GM12878 (cell line): ENCODE data around the gene MYH9. TPM values are rescaled to one million over a fixed set of nuclear protein-coding genes. Genes with fewer than 3 reads are reported as not detected.
"Not testable (repeated sequence)": the region's sequence is repeated elsewhere in the genome, so short reads cannot be mapped to it uniquely, and the experiment has no call there.

ENCODE experiments used
- ATAC-seq: fragments of 200-7000 bp; cut with Tn5 transposase; 3 replicates; pipeline ENCODE4 v1.9.1; 2020; ENCODE audit warnings: mild to moderate bottlenecking, moderate library complexity
- BruUV-seq: library from RNA; stranded (reverse); fragments of 400-500 nt; replicated peaks from 2 replicates; lab custom pipeline; 2021; lab: Mats Ljungman, UMichigan
- CTCF ChIA-PET: fragments of 300-600 bp; sonication (Branson Sonifier 250); formaldehyde crosslinking; extraction: SDS; loops from one replicate; lab custom pipeline; 2021; ENCODE audit warnings: inconsistent platforms; lab: Yijun Ruan, JAX
- POLR2A ChIA-PET: fragments of 350-600 bp; formaldehyde crosslinking; extraction: SDS; loops from one replicate; lab custom pipeline; 2021; ENCODE audit warnings: inconsistent platforms; lab: Charles Lee
- RAD21 ChIA-PET: fragments of 300-600 bp; sonication (Branson Sonifier 250); formaldehyde crosslinking; loops from one replicate; lab custom pipeline; 2023; ENCODE audit warnings: antibody characterized with exemption; ENCODE audit not compliant: unreplicated experiment; lab: Charles Lee
- SMC1A ChIA-PET: fragments of 300-600 bp; sonication (Branson Sonifier 250); formaldehyde crosslinking; loops from one replicate; lab custom pipeline; 2023; ENCODE audit not compliant: unreplicated experiment, uncharacterized antibody; lab: Charles Lee
- DNase-seq: peaks from one replicate; pipeline ENCODE4 v3.0.0-alpha.2; 2011; ENCODE audit warnings: low read depth, low spot score
- FAIRE-seq: peaks from 3 replicates; lab custom pipeline; 2011; peaks lifted over from hg19 to GRCh38; lab: Jason Lieb, UNC
- H2AFZ ChIP-seq: 2 replicates; pipeline ENCODE4 v1.6.0; 2011; ENCODE audit warnings: low read depth, low read length, control low read depth; ENCODE audit not compliant: control insufficient read depth
- H3K27ac ChIP-seq: 2 replicates; pipeline ENCODE4 v1.5.1; 2011; ENCODE audit warnings: control low read depth; ENCODE audit not compliant: control insufficient read depth, insufficient read depth
- H3K27me3 ChIP-seq, 2 experiments: replicated peaks in 1 of 2; 2 replicates each; pipeline versions ENCODE4 v1.6.0 to v1.6.1; 2011; ENCODE audit warnings: low read length in 1 of 2; ENCODE audit not compliant: control insufficient read depth in 2 of 2, insufficient read depth in 2 of 2
- H3K36me3 ChIP-seq, 2 experiments: 2 replicates each; pipeline ENCODE4 v1.5.1; 2011; ENCODE audit warnings: low read length in 1 of 2; ENCODE audit not compliant: control insufficient read depth in 2 of 2, insufficient read depth in 2 of 2
- H3K4me1 ChIP-seq: 2 replicates; pipeline ENCODE4 v1.6.1; 2011; ENCODE audit warnings: mild to moderate bottlenecking, low read length, moderate library complexity, mixed read lengths; ENCODE audit not compliant: control insufficient read depth, insufficient read depth
- H3K4me2 ChIP-seq: 2 replicates; pipeline ENCODE4 v1.6.0; 2011; ENCODE audit warnings: control low read depth; ENCODE audit not compliant: control insufficient read depth, insufficient read depth
- H3K4me3 ChIP-seq: fragments of 200-600 bp; sonication (generic); 2 replicates; pipeline ENCODE4 v1.5.1; 2016
- H3K79me2 ChIP-seq: 2 replicates; pipeline ENCODE4 v1.6.0; 2011; ENCODE audit warnings: low read length; ENCODE audit not compliant: control insufficient read depth, insufficient read depth
- H3K9ac ChIP-seq: 2 replicates; pipeline ENCODE4 v1.8.0; 2011; ENCODE audit warnings: low read length, control low read depth, mixed read lengths; ENCODE audit not compliant: control insufficient read depth, insufficient read depth
- H3K9me3 ChIP-seq: replicated peaks from 3 replicates; pipeline ENCODE4 v1.5.1; 2011; ENCODE audit warnings: mild to moderate bottlenecking, low read length; ENCODE audit not compliant: control insufficient read depth, insufficient read depth
- H4K20me1 ChIP-seq: 2 replicates; pipeline ENCODE4 v1.6.0; 2011; ENCODE audit not compliant: control insufficient read depth, insufficient read depth
- NFYB ChIP-seq: IDR thresholded peaks from 2 replicates; pipeline ENCODE4 v1.6.1; 2011; ENCODE audit warnings: low read depth, mild to moderate bottlenecking, low read length, improper control_type of control experiment, moderate library complexity; ENCODE audit not compliant: insufficient read depth
- NR2F1 ChIP-seq: fragments of 450-650 bp; conservative IDR thresholded peaks from 2 replicates; pipeline ENCODE4 v1.6.1; 2017; ENCODE audit warnings: mild to moderate bottlenecking
- SMAD1 ChIP-seq: fragments of 450-650 bp; IDR thresholded peaks from 2 replicates; pipeline ENCODE4 v1.6.1; 2018; ENCODE audit warnings: mild to moderate bottlenecking, low read depth; ENCODE audit not compliant: partially characterized antibody
- WGBS: methylation state at CpG from one replicate; pipeline ENCODE4 v1.1.6; 2016; ENCODE audit warnings: low lambda C conversion rate; ENCODE audit not compliant: insufficient replicate concordance, insufficient coverage; ENCODE audit errors: missing lambda C conversion rate; 5-methylcytosine and 5-hydroxymethylcytosine counted together
- in situ Hi-C: fragments of 300-500 bp; cut with MboI; formaldehyde crosslinking; loops from 9 replicates; pipeline ENCODE4 v1.14.3; 2018; ENCODE audit warnings: mixed read lengths
- intact Hi-C: fragments of 100-400 bp; cut with micrococcal nuclease; formaldehyde crosslinking; loops from one replicate; pipeline ENCODE4 v1.14.2; 2022; ENCODE audit not compliant: unreplicated experiment
- polyA plus RNA-seq, 11 experiments: library from polyadenylated mRNA; depleted of rRNA in 4 of 11; unstranded in 6 of 11; stranded (reverse) in 5 of 11; fragments of >200 nt; fragmentation: Nextera tagmentation in 4 of 11; fragmentation: Illumina TruSeq in 1 of 11; extraction: Ambion mirVana in 4 of 11; extraction: Trizol in 1 of 11; gene quantifications; 1 replicate in 1 of 11; 2 replicates in 10 of 11; pipeline versions ENCODE4 v1.2.1 to v1.2.3, GENCODE V29; 2011 to 2016; ENCODE audit warnings: inconsistent platforms in 2 of 11, missing spikeins in 2 of 11, low read depth in 1 of 11
- total RNA-seq, 4 experiments: library from RNA; depleted of rRNA in 3 of 4; stranded (reverse); fragments of >200 nt in 3 of 4; fragmentation: Illumina TruSeq in 1 of 4; extraction: Trizol in 1 of 4; gene quantifications; 2 replicates each; pipeline versions ENCODE4 v1.2.1 to v1.2.3, GENCODE V29; 2013 to 2021
- TF ChIP-seq, protein P1 (sequence below): IDR thresholded peaks from 2 replicates; pipeline ENCODE4 v1.6.1; 2011; ENCODE audit warnings: borderline replicate concordance, low read depth, mild to moderate bottlenecking, moderate library complexity, low read length; ENCODE audit not compliant: insufficient read depth, poor library complexity, severe bottlenecking

MYH9 gene
- total and polyA plus RNA-seq, 10 of the 15 experiments (the other 5 are each of a cell fraction or from before 2014, with no cell fraction given): 5.1 to 525 (median 145) TPM

DNA sequence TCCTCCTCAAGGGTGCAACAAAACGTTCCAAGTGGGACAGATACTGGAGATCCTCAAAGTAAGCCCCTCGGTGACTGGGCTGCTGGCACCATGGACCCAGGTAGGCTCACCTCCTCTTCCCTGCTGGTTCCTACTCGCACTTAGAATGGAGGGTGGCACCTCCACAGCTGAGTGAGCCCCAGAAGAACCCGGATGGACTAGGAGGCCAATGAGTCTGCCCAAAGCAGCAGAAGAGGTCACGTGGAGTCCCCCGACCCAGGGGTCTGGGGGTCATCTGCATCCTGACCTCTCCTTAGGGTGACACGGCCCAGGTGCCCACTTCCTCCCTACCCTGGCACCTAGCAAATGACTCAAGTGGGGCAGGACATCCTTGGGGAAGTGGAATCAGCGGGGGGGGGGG lies 130.5 kb downstream of the MYH9 start:
- Histone ChIP-seq H3K4me1 (peaks cover 28% of the 10 kb centered on the region), H3K79me2 (peaks cover 23% of the 10 kb centered on the region), H3K36me3 (peaks cover 0 to 18% of the 10 kb centered on the region in 2 experiments; a peak in 3 of 4 replicates), H3K4me2 (no peak overlapping the region), H3K4me3 (no peak overlapping the region), H3K9me3 (no peaks in the 10 kb centered on the region), H4K20me1 (no peaks in the 10 kb centered on the region), H2AFZ (no peak overlapping the region), H3K27ac (no peak overlapping the region), H3K27me3 (no peaks in the 10 kb centered on the region), H3K9ac (no peak overlapping the region)
- no TSS peak for BruUV-seq
- POLR2A ChIA-PET: interaction anchor here (1.5 kb wide), 1 partner anchor 17 kb away, joined by 5 read pairs; no protein-coding TSS in a partner anchor
- 62% methylated on average over 8 of the region's 8 CpGs for WGBS
- intact Hi-C loops (no loop called here), in situ Hi-C loops (no loop called here)
- DNase-seq: no peak
- ATAC-seq: no peak
- RAD21 ChIA-PET: interaction anchor here (12.0 kb wide), 1 partner anchor 18 kb away, joined by 100 read pairs; the partner anchor contains the start of gene APOL2
- no peak for TF ChIP-seq NFYB
- TF ChIP-seq NR2F1: 0 out of 2 replicates have a peak, but pooled peaks have one; percentile 26
- SMC1A ChIA-PET: no interaction called here
- no peak for FAIRE-seq
- CTCF ChIA-PET: interaction anchor here (1.0 to 13.2 kb wide), 3 partner anchors 18 to 229 kb away, joined by 4 to 153 read pairs (median 5); partner anchors contain the start of gene APOL2

DNA sequence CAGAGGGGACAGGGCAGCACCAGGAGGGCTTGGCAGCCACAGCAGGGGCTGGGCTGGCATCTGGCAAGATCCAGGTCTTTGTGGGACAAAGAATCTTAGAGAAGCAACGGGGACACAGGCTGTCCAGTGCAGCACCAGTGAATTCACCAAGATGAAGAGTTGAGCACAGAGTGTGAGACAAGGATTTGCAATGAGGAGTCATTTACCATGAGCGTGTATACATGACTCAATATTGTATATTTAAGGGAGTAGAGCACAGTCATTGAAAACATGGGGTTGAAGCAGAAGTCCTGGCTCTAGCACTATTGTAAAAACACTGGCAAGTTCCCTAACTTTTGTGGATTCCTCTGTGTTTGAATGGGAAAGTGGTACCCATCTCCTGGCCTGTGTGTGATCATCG lies 131.3 kb downstream of the MYH9 start:
- Histone ChIP-seq H4K20me1 (no peaks in the 10 kb centered on the region), H3K79me2 (peaks cover 23% of the 10 kb centered on the region), H3K4me1 (peaks cover 36% of the 10 kb centered on the region), H3K9me3 (no peaks in the 10 kb centered on the region), H2AFZ (no peak overlapping the region), H3K4me2 (no peak overlapping the region; the same call in 1 of the 2 replicates), H3K9ac (no peak overlapping the region), H3K4me3 (peak overlapping the region; percentile 48; the same call in 1 of the 2 replicates), H3K27ac (no peak overlapping the region), H3K36me3 (peaks cover 0 to 16% of the 10 kb centered on the region in 2 experiments; a peak in 3 of 4 replicates), H3K27me3 (no peaks in the 10 kb centered on the region)
- no peak for TF ChIP-seq SMAD1
- TF ChIP-seq, protein P1, sequence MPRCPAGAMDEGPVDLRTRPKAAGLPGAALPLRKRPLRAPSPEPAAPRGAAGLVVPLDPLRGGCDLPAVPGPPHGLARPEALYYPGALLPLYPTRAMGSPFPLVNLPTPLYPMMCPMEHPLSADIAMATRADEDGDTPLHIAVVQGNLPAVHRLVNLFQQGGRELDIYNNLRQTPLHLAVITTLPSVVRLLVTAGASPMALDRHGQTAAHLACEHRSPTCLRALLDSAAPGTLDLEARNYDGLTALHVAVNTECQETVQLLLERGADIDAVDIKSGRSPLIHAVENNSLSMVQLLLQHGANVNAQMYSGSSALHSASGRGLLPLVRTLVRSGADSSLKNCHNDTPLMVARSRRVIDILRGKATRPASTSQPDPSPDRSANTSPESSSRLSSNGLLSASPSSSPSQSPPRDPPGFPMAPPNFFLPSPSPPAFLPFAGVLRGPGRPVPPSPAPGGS: peak; percentile 55
- ChIA-PET RAD21 (interaction anchor here (12.0 kb wide), 1 partner anchor 18 kb away, joined by 100 read pairs; the partner anchor contains the start of gene APOL2), CTCF (interaction anchor here (1.0 to 13.2 kb wide), 3 partner anchors 17 to 230 kb away, joined by 4 to 153 read pairs (median 5); partner anchors contain the start of gene APOL2), SMC1A (interaction anchor here (9.8 kb wide), 1 partner anchor 19 kb away, joined by 165 read pairs; the partner anchor contains the start of gene APOL2), POLR2A (interaction anchor here (1.5 kb wide), 1 partner anchor 17 kb away, joined by 5 read pairs; no protein-coding TSS in a partner anchor)
- DNase-seq (no peak), FAIRE-seq (no peak), ATAC-seq (no peak)
- in situ Hi-C loops (no loop called here), intact Hi-C loops (no loop called here)
- no TSS peak for BruUV-seq
- WGBS: 100% methylated on average over 3 of the region's 3 CpGs

DNA sequence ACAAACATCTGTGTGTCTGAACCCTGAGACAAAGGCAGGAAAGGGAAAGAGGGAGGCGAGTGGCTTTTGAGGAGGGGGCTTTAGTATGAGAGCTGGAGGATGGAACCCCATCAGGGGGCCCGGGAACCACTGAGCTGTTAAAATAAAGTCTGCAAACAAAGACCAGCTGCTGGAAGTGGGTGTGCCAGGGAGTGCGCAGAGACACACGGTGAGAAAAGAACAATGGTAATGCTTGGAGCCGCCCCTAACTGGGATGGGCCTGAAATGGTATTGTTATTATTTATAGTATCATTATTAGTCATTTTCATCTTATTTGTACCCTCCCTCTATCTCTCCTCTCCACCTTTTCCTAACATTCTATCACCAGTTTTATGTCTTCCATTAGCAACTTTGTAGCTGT lies 132.2 kb downstream of the MYH9 start:
- FAIRE-seq: not testable (repeated sequence)

More for the DNA sequence above, 132.2 kb downstream of the MYH9 start:
- DNase-seq, H2AFZ ChIP-seq, H3K27ac ChIP-seq, BruUV-seq, H3K27me3 ChIP-seq, ATAC-seq, in situ Hi-C loops, H3K9ac ChIP-seq, H4K20me1 ChIP-seq, intact Hi-C loops, H3K9me3 ChIP-seq: not testable (repeated sequence)
- no CpG with 5 or more reads among the region's 5 CpGs for WGBS
- peak overlapping the region; percentile 91; the same call in 1 of the 2 replicates for H3K4me3 ChIP-seq
- peaks cover 23% of the 10 kb centered on the region for H3K79me2 ChIP-seq
- H3K36me3 ChIP-seq: peaks cover 0 to 16% of the 10 kb centered on the region in 2 experiments; a peak in 2 of 4 replicates
- H3K4me2 ChIP-seq: peak overlapping the region; percentile 54; the same call in 1 of the 2 replicates
- POLR2A ChIA-PET: interaction anchor here (1.5 to 6.5 kb wide), 2 partner anchors 16 kb away, joined by 5 to 99 read pairs; partner anchors contain the start of gene APOL2
- peaks cover 45% of the 10 kb centered on the region for H3K4me1 ChIP-seq
- CTCF ChIA-PET: interaction anchor here (2.1 to 13.2 kb wide), 2 partner anchors 16 to 23 kb away, joined by 5 to 153 read pairs; partner anchors contain the start of gene APOL2
- SMC1A ChIA-PET: interaction anchor here (0.8 to 9.8 kb wide), 3 partner anchors 8 to 22 kb away, joined by 3 to 165 read pairs (median 4); partner anchors contain the start of gene APOL2
- RAD21 ChIA-PET: interaction anchor here (12.0 kb wide), 1 partner anchor 17 kb away, joined by 100 read pairs; the partner anchor contains the start of gene APOL2
